Endothelial cell (in vitro differentiated cells): ENCODE results near the gene IPO7. TPM values are rescaled to one million over a fixed set of nuclear protein-coding genes. Genes with fewer than 3 reads are reported as not detected.
A peak's percentile ranks its signal among the peaks of the same experiment; 100 is the strongest.

ENCODE experiments used
- DNase-seq: peaks from one replicate; pipeline ENCODE4 v3.0.0; 2021; ENCODE audit warnings: low spot score
- H3K27ac Mint-ChIP-seq: one replicate; pipeline ENCODE4 v1.8.0; 2021; ENCODE audit warnings: mixed read lengths, inconsistent platforms; ENCODE audit not compliant: unreplicated experiment
- H3K27me3 Mint-ChIP-seq: one replicate; pipeline ENCODE4 v1.8.0; 2021; ENCODE audit warnings: mild to moderate bottlenecking, moderate library complexity, mixed read lengths, inconsistent platforms; ENCODE audit not compliant: unreplicated experiment
- H3K36me3 Mint-ChIP-seq: one replicate; pipeline ENCODE4 v1.8.0; 2021; ENCODE audit warnings: mild to moderate bottlenecking, low read depth, mixed read lengths, inconsistent platforms; ENCODE audit not compliant: unreplicated experiment
- H3K4me1 Mint-ChIP-seq: one replicate; pipeline ENCODE4 v1.8.0; 2021; ENCODE audit warnings: mild to moderate bottlenecking, mixed read lengths, inconsistent platforms; ENCODE audit not compliant: unreplicated experiment
- H3K4me3 Mint-ChIP-seq: one replicate; pipeline ENCODE4 v1.8.0; 2021; ENCODE audit warnings: mild to moderate bottlenecking, mixed read lengths, inconsistent platforms; ENCODE audit not compliant: unreplicated experiment
- H3K9me3 Mint-ChIP-seq: one replicate; pipeline ENCODE4 v1.8.0; 2021; ENCODE audit warnings: mixed read lengths, inconsistent platforms; ENCODE audit not compliant: unreplicated experiment
- total RNA-seq: library from RNA; stranded (reverse); fragmentation: NEBNext Ultra II Directional; extraction: Animal tissue kit (Norgen Biotek cat#: 25700); gene quantifications from one replicate; pipeline ENCODE4 v1.2.1, GENCODE V29; 2021; ENCODE audit not compliant: unreplicated experiment
- TF ChIP-seq, protein P1 (sequence below): fragments of 200-600 bp; sonication (generic); IDR thresholded peaks from one replicate; pipeline ENCODE4 v1.5.0; 2021; ENCODE audit warnings: antibody characterized with exemption; ENCODE audit not compliant: unreplicated experiment

IPO7 gene
- total RNA-seq, 1 donor from 2014 or later, result 106 TPM

DNA sequence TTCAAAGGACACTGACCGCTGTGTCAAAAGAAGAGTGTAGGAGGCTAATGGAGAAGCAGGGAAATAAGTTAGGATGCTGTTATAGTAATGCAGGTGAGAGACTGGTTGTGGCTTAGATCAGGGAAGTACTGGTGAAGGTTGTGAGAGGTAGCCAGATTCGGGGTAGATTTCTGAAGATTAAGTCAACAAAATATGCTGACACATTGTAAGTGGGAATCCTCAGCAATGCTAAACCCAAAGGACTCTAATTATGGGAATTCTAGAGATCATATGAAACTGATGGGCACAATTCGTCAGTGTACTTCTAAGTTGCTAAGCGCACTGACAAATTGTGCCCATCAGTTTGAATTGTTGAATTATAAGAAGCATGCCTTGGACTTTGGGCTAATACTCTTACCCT lies 86.3 kb downstream of the IPO7 start:
- Mint-ChIP-seq H3K4me1 (no peaks in the 10 kb centered on the region), H3K27me3 (no peaks in the 10 kb centered on the region), H3K27ac (no peak overlapping the region), H3K4me3 (no peak overlapping the region), H3K36me3 (peaks cover 17% of the 10 kb centered on the region), H3K9me3 (no peaks in the 10 kb centered on the region)
- DNase-seq, result no peak
- TF ChIP-seq, protein P1, sequence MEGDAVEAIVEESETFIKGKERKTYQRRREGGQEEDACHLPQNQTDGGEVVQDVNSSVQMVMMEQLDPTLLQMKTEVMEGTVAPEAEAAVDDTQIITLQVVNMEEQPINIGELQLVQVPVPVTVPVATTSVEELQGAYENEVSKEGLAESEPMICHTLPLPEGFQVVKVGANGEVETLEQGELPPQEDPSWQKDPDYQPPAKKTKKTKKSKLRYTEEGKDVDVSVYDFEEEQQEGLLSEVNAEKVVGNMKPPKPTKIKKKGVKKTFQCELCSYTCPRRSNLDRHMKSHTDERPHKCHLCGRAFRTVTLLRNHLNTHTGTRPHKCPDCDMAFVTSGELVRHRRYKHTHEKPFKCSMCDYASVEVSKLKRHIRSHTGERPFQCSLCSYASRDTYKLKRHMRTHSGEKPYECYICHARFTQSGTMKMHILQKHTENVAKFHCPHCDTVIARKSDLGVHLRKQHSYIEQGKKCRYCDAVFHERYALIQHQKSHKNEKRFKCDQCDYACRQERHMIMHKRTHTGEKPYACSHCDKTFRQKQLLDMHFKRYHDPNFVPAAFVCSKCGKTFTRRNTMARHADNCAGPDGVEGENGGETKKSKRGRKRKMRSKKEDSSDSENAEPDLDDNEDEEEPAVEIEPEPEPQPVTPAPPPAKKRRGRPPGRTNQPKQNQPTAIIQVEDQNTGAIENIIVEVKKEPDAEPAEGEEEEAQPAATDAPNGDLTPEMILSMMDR, result no peak

DNA sequence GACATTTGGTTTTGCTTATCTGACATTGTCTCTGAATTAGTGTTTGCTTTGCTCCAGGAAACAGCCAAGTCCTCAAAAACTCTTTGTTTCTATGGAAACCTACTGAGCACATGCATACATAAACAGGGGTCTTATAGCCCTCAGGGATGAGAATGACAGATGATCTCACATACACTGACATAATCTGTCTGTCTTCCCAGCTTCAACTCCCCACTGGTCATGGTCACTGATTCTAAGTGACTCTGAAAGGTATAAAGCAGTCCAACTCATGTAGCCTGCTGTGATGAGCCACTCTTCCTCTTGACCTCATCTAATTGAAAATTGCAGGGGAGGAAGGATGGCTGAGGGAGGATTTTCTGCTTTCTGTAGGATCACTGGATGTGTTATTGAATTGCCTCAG lies 89.0 kb downstream of the IPO7 start:
- no peaks in the 10 kb centered on the region for H3K4me1 Mint-ChIP-seq
- no peak for DNase-seq
- H3K27ac Mint-ChIP-seq, result peak overlapping the region; percentile 20
- peaks cover 17% of the 10 kb centered on the region for H3K36me3 Mint-ChIP-seq
- H3K9me3 Mint-ChIP-seq, result no peaks in the 10 kb centered on the region
- no peak overlapping the region for H3K4me3 Mint-ChIP-seq
- H3K27me3 Mint-ChIP-seq, result no peaks in the 10 kb centered on the region
- TF ChIP-seq, protein P1, result no peak

- Mint-ChIP-seq H3K9me3 (no peaks in the 10 kb centered on the region), H3K27me3 (no peaks in the 10 kb centered on the region), H3K4me3 (no peak overlapping the region), H3K4me1 (no peaks in the 10 kb centered on the region), H3K27ac (no peak overlapping the region), H3K36me3 (no peaks in the 10 kb centered on the region)
- TF ChIP-seq, protein P1, result no peak
- no peak for DNase-seq
Observed at GRCh38 chr11:9479899-9480298, 95.4 kb downstream of the IPO7 start.

GRCh38 chr11:9489080-9489765 lies 104.8 kb downstream of the IPO7 start:
- TF ChIP-seq, protein P1, result no peak
- no peak for DNase-seq
- H3K9me3 Mint-ChIP-seq, result no peaks in the 10 kb centered on the region
- H3K4me1 Mint-ChIP-seq, result no peaks in the 10 kb centered on the region
- H3K27ac Mint-ChIP-seq, result no peak overlapping the region
- no peaks in the 10 kb centered on the region for H3K27me3 Mint-ChIP-seq
- H3K36me3 Mint-ChIP-seq, result peaks cover 10% of the 10 kb centered on the region
- H3K4me3 Mint-ChIP-seq, result no peak overlapping the region

GRCh38 chr11:9490376-9490775 lies 105.9 kb downstream of the IPO7 start:
- H3K4me3 Mint-ChIP-seq, result no peak overlapping the region
- H3K36me3 Mint-ChIP-seq, result peaks cover 10% of the 10 kb centered on the region
- H3K4me1 Mint-ChIP-seq, result no peaks in the 10 kb centered on the region
- H3K27ac Mint-ChIP-seq, result no peak overlapping the region
- H3K9me3 Mint-ChIP-seq, result no peaks in the 10 kb centered on the region
- TF ChIP-seq, protein P1, result no peak
- no peak for DNase-seq
- no peaks in the 10 kb centered on the region for H3K27me3 Mint-ChIP-seq
